Activated CD4-positive, alpha-beta T cell treated with anti-CD3 and anti-CD28 coated beads, Interleukin-2, amount 10 ng/mL, durations not matched to agents 7 days and 5 days (primary cell): Measurements from ENCODE around the gene SLC25A1. TPM values are rescaled to one million over a fixed set of nuclear protein-coding genes. Genes with fewer than 3 reads are reported as not detected.
"Not testable (repeated sequence)": the region's sequence is repeated elsewhere in the genome, so short reads cannot be mapped to it uniquely, and the experiment has no call there.

ENCODE experiments used
- CTCF ChIA-PET: fragments of 350-600 bp; sonication (Branson Sonifier 250); formaldehyde crosslinking; loops from one replicate; lab custom pipeline; 2021; ENCODE audit warnings: antibody characterized with exemption; lab: Charles Lee
- POLR2A ChIA-PET: fragments of 350-600 bp; sonication (Branson Sonifier 250); formaldehyde crosslinking; loops from one replicate; lab custom pipeline; 2021; ENCODE audit warnings: antibody characterized with exemption; lab: Charles Lee
- DNase-seq: peaks from one replicate; pipeline ENCODE4 v3.0.0-alpha.2; 2020
- H3K27ac Mint-ChIP-seq: one replicate; pipeline ENCODE4 v1.8.0; 2021; ENCODE audit warnings: mild to moderate bottlenecking, moderate library complexity, mixed read lengths
- H3K27me3 Mint-ChIP-seq: one replicate; pipeline ENCODE4 v1.8.0; 2021; ENCODE audit warnings: mixed read lengths
- H3K36me3 Mint-ChIP-seq: one replicate; pipeline ENCODE4 v1.8.0; 2021; ENCODE audit warnings: low read depth, mixed read lengths
- H3K4me1 Mint-ChIP-seq: one replicate; pipeline ENCODE4 v1.8.0; 2021; ENCODE audit warnings: mixed read lengths
- H3K4me3 Mint-ChIP-seq: one replicate; pipeline ENCODE4 v1.8.0; 2021; ENCODE audit warnings: mild to moderate bottlenecking, moderate library complexity, mixed read lengths
- H3K9me3 Mint-ChIP-seq: one replicate; pipeline ENCODE4 v1.8.0; 2021; ENCODE audit warnings: mixed read lengths
- total RNA-seq, 2 experiments: library from RNA; stranded (reverse); gene quantifications; one replicate each; pipeline ENCODE4 v1.2.3, GENCODE V29; 2021

Gene SLC25A1
- total RNA-seq, 2 experiments from 2014 or later, result 40.4 to 49.2 TPM

DNA sequence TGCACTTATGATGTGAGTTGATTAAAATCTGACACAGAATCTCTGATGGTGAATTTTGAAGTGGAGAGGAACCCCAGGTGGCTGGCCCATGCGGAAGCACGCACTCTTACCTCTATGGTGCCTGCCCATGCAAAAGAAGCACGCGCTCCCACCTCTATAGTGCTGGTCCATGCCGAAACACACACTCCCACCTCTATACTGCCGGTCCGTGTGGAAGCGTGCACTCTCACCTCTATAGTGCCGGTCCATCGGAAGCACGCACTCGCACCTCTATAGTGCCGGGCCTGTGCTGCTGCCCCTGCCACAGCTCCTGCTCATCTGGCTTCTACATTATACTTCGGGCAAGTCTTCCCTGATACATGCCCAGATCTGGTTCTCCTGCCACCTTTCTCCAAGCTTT is 36.8 kb upstream of the SLC25A1 start:
- no peak overlapping the region for H3K4me3 Mint-ChIP-seq
- ChIA-PET CTCF (no interaction called here), POLR2A (no interaction called here)
- H3K4me1 Mint-ChIP-seq, result peaks cover 6% of the 10 kb centered on the region
- no peaks in the 10 kb centered on the region for H3K36me3 Mint-ChIP-seq
- DNase-seq, result no peak
- no peak overlapping the region for H3K27ac Mint-ChIP-seq
- H3K27me3 Mint-ChIP-seq, result peaks cover 11% of the 10 kb centered on the region
- no peaks in the 10 kb centered on the region for H3K9me3 Mint-ChIP-seq

- H3K27me3 Mint-ChIP-seq, result peaks cover 11% of the 10 kb centered on the region
- DNase-seq, result no peak
- no peaks in the 10 kb centered on the region for H3K36me3 Mint-ChIP-seq
- H3K4me3 Mint-ChIP-seq, result no peak overlapping the region
- ChIA-PET POLR2A (no interaction called here), CTCF (interaction anchor here (0.5 kb wide), 1 partner anchor 50 kb away, joined by 6 read pairs; no protein-coding TSS in a partner anchor)
- H3K4me1 Mint-ChIP-seq, result peaks cover 6% of the 10 kb centered on the region
- H3K9me3 Mint-ChIP-seq, result no peaks in the 10 kb centered on the region
- no peak overlapping the region for H3K27ac Mint-ChIP-seq
Observed at GRCh38 chr22:19214078-19214473, 35.5 kb upstream of the SLC25A1 start.

DNA sequence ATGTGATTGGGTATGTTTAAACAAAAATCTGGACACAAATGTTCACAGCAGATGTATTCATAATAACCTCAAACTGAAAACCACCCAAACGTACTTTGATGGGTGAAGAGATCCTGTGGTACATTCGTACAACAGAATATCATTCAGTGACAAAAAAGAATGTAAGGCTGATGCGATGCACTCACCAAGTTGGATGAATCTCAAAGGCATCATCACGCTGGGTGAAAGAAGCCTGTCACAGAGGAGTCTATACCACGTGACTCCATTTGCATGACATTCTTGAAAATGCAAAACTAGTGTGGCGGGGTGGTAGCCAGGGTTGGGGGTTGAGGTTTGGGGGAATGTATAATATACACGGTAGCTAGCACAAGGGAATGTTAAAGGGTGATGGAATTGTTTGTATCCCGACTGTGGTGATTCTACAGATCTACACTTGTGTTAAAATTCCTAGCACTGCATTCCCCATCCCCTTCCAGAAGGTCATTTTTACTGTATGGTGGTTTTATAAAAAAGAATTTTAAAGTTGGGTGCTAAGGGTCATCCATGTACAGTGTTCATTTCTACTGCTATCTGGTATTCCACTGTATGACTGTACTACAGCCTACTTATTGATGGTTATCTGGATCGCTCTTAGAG is 35.0 kb upstream of the SLC25A1 start:
- DNase-seq, result no peak
- Mint-ChIP-seq H3K27me3 (peaks cover 11% of the 10 kb centered on the region), H3K4me3 (no peak overlapping the region), H3K27ac (no peak overlapping the region), H3K36me3 (no peaks in the 10 kb centered on the region), H3K4me1 (peaks cover 6% of the 10 kb centered on the region), H3K9me3 (no peaks in the 10 kb centered on the region)
- ChIA-PET CTCF (interaction anchor here (0.5 kb wide), 1 partner anchor 51 kb away, joined by 6 read pairs; no protein-coding TSS in a partner anchor), POLR2A (no interaction called here)

DNA sequence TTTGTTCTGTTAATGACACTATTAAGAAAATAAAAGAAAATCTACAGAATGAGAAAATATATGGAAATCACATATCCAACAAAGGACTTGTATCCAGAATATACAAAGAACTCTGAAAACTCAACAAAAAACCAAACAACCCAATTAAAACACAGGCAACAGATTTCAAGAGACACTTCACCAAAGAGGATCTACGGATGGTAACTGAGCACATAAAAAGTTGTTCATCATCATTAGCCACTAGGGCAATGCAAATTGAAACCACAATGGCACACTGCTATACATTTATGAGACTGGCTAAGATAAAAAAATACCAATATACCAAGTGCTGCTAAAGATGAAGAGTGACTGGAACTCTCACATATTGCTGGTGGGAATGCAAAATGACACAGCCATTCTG is 34.5 kb upstream of the SLC25A1 start:
- ChIA-PET POLR2A (no interaction called here), CTCF (no interaction called here)
- Mint-ChIP-seq H3K36me3 (no peaks in the 10 kb centered on the region), H3K27me3 (peaks cover 11% of the 10 kb centered on the region), H3K9me3 (no peaks in the 10 kb centered on the region), H3K4me1 (peaks cover 5% of the 10 kb centered on the region), H3K4me3 (no peak overlapping the region), H3K27ac (no peak overlapping the region)
- no peak for DNase-seq

DNA sequence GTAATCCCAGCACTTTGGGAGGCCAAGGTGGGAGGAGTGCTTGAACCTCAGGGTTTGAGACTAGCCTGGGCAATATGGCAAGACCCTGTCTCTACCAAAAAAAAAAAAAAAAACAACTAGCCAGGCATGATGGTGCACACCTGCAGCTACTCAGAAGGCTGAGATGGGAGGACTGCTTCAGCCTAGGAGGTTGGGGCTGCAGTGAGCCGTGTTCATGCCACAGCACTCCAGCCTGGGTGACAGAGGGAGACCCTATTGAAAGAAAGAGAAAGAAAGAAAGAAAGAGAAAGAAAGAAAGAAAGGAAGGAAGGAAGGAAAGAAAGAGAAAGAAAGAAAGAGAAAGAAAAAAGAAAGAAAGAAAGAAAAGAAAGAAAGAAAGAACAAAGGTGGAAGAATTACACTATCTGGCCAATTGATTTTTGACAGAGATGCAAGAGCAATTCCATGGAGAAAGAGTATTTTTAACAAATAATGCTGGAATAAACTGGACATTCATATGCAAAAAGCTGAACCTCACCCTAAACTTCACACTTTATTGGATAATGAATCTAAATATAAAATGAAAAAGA is 33.9 kb upstream of the SLC25A1 start:
- Mint-ChIP-seq H3K4me3 (no peak overlapping the region), H3K9me3 (no peaks in the 10 kb centered on the region), H3K27me3 (peaks cover 11% of the 10 kb centered on the region), H3K4me1 (peaks cover 2% of the 10 kb centered on the region), H3K36me3 (no peaks in the 10 kb centered on the region), H3K27ac (no peak overlapping the region)
- ChIA-PET POLR2A (no interaction called here), CTCF (interaction anchor here (0.7 kb wide), 1 partner anchor 155 kb away, joined by 3 read pairs; no protein-coding TSS in a partner anchor)
- DNase-seq, result no peak

- no peak overlapping the region for H3K27ac Mint-ChIP-seq
- peaks cover 11% of the 10 kb centered on the region for H3K27me3 Mint-ChIP-seq
- H3K9me3 Mint-ChIP-seq, result no peaks in the 10 kb centered on the region
- ChIA-PET POLR2A (no interaction called here), CTCF (no interaction called here)
- no peaks in the 10 kb centered on the region for H3K4me1 Mint-ChIP-seq
- H3K36me3 Mint-ChIP-seq, result no peaks in the 10 kb centered on the region
- no peak overlapping the region for H3K4me3 Mint-ChIP-seq
- no peak for DNase-seq
Observed at GRCh38 chr22:19210188-19210587, 31.7 kb upstream of the SLC25A1 start.

DNA sequence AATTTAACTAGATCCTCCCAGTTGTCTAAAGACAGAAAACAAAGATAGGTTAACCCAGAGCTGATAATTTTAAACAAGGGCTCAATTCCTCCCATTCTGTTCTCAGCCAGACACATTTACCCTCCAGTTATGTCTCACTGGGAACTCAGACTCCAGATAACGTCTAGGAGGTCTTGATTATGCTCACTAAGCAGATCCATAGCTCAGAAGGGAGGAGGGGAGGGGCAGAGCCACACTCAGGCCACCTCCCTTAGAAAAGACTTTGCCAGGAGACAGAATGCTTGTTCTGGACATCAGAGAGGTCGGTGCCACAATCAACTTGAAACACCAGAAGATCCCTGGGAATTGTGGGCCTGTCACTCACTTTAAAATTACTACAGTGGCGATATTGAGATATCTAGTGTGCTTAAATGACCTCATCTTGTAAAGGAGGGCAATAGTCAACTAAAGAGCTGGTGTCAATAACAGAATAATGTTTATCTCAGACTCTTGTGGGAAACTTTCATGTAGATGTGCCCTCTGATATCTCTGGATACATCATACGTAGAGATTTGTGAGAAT is 29.8 kb upstream of the SLC25A1 start:
- Mint-ChIP-seq H3K27ac (no peak overlapping the region), H3K4me3 (no peak overlapping the region), H3K9me3 (no peaks in the 10 kb centered on the region), H3K36me3 (no peaks in the 10 kb centered on the region), H3K4me1 (no peaks in the 10 kb centered on the region), H3K27me3 (peaks cover 10% of the 10 kb centered on the region)
- ChIA-PET POLR2A (no interaction called here), CTCF (no interaction called here)
- no peak for DNase-seq

GRCh38 chr22:19207884-19208283 is 29.3 kb upstream of the SLC25A1 start:
- no peaks in the 10 kb centered on the region for H3K4me1 Mint-ChIP-seq
- H3K9me3 Mint-ChIP-seq, result no peaks in the 10 kb centered on the region
- H3K27ac Mint-ChIP-seq, result no peak overlapping the region
- ChIA-PET CTCF (no interaction called here), POLR2A (no interaction called here)
- no peaks in the 10 kb centered on the region for H3K36me3 Mint-ChIP-seq
- no peak overlapping the region for H3K4me3 Mint-ChIP-seq
- H3K27me3 Mint-ChIP-seq, result peaks cover 5% of the 10 kb centered on the region
- DNase-seq, result no peak

DNA sequence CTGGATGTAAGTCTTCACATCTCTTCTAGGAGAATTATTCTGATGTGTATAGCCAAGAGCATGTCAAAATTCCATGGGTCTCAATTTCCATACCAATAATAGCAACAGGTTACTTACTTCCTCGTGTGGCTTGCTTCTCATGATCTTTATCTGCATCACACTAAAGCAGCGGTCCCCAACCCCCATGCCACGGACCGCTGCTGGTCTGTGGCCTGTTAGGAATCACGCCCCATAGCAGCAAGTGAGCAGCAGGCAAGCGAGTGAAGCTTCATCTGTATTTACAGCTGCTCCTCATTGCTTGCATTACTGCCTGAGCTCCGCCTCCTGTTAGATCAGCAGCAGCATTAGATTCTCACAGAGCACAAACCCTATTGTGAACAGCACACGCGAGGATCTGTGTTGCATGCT is 28.9 kb upstream of the SLC25A1 start:
- Mint-ChIP-seq H3K27ac (no peak overlapping the region), H3K4me1 (no peaks in the 10 kb centered on the region), H3K36me3 (no peaks in the 10 kb centered on the region), H3K9me3 (no peaks in the 10 kb centered on the region), H3K4me3 (no peak overlapping the region), H3K27me3 (peaks cover 3% of the 10 kb centered on the region)
- ChIA-PET POLR2A (no interaction called here), CTCF (no interaction called here)
- no peak for DNase-seq

GRCh38 chr22:19206287-19206686 is 27.8 kb upstream of the SLC25A1 start:
- ChIA-PET CTCF (no interaction called here), POLR2A (no interaction called here)
- no peak overlapping the region for H3K4me3 Mint-ChIP-seq
- no peak overlapping the region for H3K27ac Mint-ChIP-seq
- H3K27me3 Mint-ChIP-seq, result no peaks in the 10 kb centered on the region
- H3K4me1 Mint-ChIP-seq, result no peaks in the 10 kb centered on the region
- DNase-seq, result no peak
- H3K36me3 Mint-ChIP-seq, result no peaks in the 10 kb centered on the region
- H3K9me3 Mint-ChIP-seq, result no peaks in the 10 kb centered on the region

DNA sequence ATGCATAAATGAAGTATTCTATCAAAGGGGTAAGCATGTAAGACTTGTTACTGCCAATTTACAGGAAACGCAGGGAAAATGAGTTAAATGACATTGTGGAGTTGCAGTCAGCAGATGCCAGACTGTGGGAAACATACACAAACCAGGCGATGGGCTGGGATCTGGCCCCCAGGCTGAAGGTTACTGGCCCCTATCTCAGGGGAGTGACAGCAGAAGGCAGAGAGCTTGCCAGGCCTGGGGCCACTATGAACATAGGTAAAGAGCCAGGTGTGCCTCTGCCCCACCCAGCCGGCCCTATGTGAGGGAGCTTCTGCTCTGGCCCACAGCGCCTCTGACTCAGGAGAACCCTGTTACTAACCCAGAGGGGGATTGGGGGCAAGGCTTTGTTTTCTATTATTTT is 26.1 kb upstream of the SLC25A1 start:
- ChIA-PET POLR2A (no interaction called here), CTCF (no interaction called here)
- no peaks in the 10 kb centered on the region for H3K27me3 Mint-ChIP-seq
- H3K4me1 Mint-ChIP-seq, result no peaks in the 10 kb centered on the region
- H3K27ac Mint-ChIP-seq, result no peak overlapping the region
- H3K4me3 Mint-ChIP-seq, result no peak overlapping the region
- no peaks in the 10 kb centered on the region for H3K9me3 Mint-ChIP-seq
- no peaks in the 10 kb centered on the region for H3K36me3 Mint-ChIP-seq
- no peak for DNase-seq

DNA sequence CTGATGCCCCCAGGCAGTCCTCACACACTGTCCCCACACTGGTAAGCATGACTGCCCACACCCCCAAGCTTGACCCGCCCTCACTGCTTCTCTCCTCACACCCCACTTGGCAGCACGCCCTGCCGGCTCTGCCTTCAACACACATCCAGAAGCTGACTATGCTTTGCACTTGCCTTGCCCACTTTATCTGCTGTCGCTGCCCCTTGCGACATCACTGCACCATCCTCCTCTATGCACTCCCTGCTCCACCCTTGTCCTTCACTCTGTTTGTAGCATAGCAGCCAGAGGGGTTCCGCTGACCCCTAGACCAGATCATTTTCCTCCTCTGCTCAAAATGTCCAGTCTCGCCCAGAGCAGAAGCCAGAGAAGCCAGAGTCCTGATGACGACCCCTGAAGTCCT is 25.3 kb upstream of the SLC25A1 start:
- CTCF ChIA-PET, result no interaction called here
- Mint-ChIP-seq H3K27me3 (no peaks in the 10 kb centered on the region), H3K4me3 (no peak overlapping the region)

GRCh38 chr22:19202799-19203186 is 24.3 kb upstream of the SLC25A1 start:
- H3K4me3 Mint-ChIP-seq, H3K36me3 Mint-ChIP-seq, H3K9me3 Mint-ChIP-seq, H3K4me1 Mint-ChIP-seq, POLR2A ChIA-PET, DNase-seq, H3K27ac Mint-ChIP-seq, H3K27me3 Mint-ChIP-seq: not testable (repeated sequence)
- CTCF ChIA-PET, result interaction anchor here (2.3 kb wide), 1 partner anchor 21 kb away, joined by 8 read pairs; no protein-coding TSS in a partner anchor

More for the DNA sequence above, 25.3 kb upstream of the SLC25A1 start:
- POLR2A ChIA-PET, result no interaction called here
- no peaks in the 10 kb centered on the region for H3K9me3 Mint-ChIP-seq
- no peak for DNase-seq
- H3K36me3 Mint-ChIP-seq, result no peaks in the 10 kb centered on the region
- no peak overlapping the region for H3K27ac Mint-ChIP-seq
- H3K4me1 Mint-ChIP-seq, result no peaks in the 10 kb centered on the region
